Epithelial cell of proximal tubule (primary cell): ENCODE measurements around the gene INTS13. TPM values are rescaled to one million over a fixed set of nuclear protein-coding genes. Genes with fewer than 3 reads are reported as not detected.

Experiments used
- DNase-seq: peaks from one replicate; pipeline ENCODE4 v3.0.0-alpha.2; 2011; ENCODE audit warnings: low read depth
- H3K4me3 ChIP-seq: 2 replicates; pipeline ENCODE4 v1.5.1; 2011; ENCODE audit warnings: low read depth, mild to moderate bottlenecking, low read length
- CTCF ChIP-seq: conservative IDR thresholded peaks from 2 replicates; pipeline ENCODE4 v1.5.1; 2012; ENCODE audit warnings: low read depth, mild to moderate bottlenecking, low read length
- total RNA-seq: library from RNA; depleted of rRNA; stranded (reverse); fragments of >200 nt; gene quantifications from 2 replicates; pipeline ENCODE4 v1.2.3, GENCODE V29; 2015

INTS13 gene
- 33.6 and 42.6 TPM in 2 replicates for total RNA-seq

- peak within 1 kb of the TSS; percentile 83 for H3K4me3 ChIP-seq
- DNase-seq: peak; percentile 88
- no peak for TF ChIP-seq CTCF
Observed at GRCh38 chr12:26937863-26938700, at the start of gene INTS13, which contains the start of gene FGFR1OP2. Gene INTS13, minus strand, starts transcription at chr12:26937981. Its CDS starts 1,178 bp downstream, at chr12:26936803. Gene FGFR1OP2, plus strand, starts transcription at chr12:26938470. Its CDS starts 15,689 bp downstream, at chr12:26954159.

- no peak for TF ChIP-seq CTCF
- DNase-seq: no peak
- no peak overlapping the region for H3K4me3 ChIP-seq
Observed at GRCh38 chr12:26982866-26983265, 45.1 kb upstream of the INTS13 start.

- no peak for TF ChIP-seq CTCF
- no peak for DNase-seq
- no peak overlapping the region for H3K4me3 ChIP-seq
Observed at GRCh38 chr12:26979733-26980132, 42.0 kb upstream of the INTS13 start.

DNA sequence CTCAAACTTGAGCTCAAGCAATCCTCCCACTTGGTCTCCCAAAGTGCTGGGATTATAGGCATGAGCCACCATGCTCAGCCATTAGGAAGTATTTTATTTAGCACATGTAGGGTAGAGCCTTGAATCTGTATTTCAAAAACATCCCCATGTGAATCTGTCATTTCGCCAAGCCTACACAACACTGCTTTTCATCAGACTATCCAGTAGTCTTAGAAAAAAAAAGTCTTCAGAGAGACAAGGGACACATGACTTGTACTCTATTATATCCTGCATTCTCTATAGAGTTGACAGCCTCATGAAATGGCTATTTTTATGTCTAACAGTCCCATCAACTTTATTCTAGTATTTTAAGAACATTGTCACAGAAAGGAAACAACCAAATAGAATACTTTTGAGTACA, 41.0 kb upstream of the INTS13 start:
- no peak for TF ChIP-seq CTCF
- no peak overlapping the region for H3K4me3 ChIP-seq
- no peak for DNase-seq

DNA sequence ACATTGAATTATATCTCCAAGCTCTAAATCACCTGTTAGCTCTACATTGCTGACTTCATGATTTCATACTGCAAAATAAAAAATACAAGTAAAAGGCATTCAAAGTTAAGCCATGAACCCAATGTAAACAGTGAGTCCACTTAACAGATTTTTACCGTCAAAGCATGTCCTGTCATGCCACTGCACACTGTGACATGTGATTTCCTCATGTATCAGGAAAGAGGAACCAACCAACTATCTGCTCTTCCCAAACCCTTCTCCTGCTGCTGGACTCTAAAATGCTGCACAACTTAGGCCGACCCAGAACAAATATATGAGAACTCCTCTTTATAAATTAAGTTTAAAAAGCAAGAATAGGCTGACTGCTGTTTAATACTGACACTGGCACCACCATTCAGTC, 38.9 kb upstream of the INTS13 start:
- no peak for DNase-seq
- H3K4me3 ChIP-seq: no peak overlapping the region
- TF ChIP-seq CTCF: no peak

- DNase-seq: no peak
- no peak overlapping the region for H3K4me3 ChIP-seq
- no peak for TF ChIP-seq CTCF
Observed at GRCh38 chr12:26971963-26972362, 34.2 kb upstream of the INTS13 start.

DNA sequence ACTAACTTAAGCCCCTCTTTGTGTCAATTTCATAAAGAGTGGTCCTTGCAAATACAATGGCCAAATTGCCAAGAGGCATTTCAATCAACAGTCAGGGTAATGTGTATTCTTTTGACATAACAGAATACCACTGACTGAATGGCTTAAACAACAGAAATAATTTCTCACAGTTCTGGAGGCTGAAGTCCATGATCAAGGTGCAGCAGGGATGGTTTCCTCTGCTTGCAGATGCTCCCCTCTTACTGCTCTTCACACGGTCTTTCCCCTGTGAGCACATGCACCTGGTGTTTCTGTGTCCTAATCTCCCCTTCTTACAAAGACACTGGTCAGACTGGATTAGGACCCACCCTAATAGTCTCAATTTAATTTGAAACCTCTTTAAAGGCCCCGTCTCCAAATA, 32.4 kb upstream of the INTS13 start:
- DNase-seq: no peak
- no peak for TF ChIP-seq CTCF
- H3K4me3 ChIP-seq: no peak overlapping the region
